Lung microvascular endothelial cell (primary cell): ENCODE data around the gene ESR1. TPM values are rescaled to one million over a fixed set of nuclear protein-coding genes. Genes with fewer than 3 reads are reported as not detected.

Source experiments
- DNase-seq, 2 donors: peaks; one replicate each; pipeline versions ENCODE4 v3.0.0 to v3.0.0-alpha.2; 2010; ENCODE audit warnings: low read depth in 2 of 2
- total RNA-seq: library from RNA; depleted of rRNA; stranded (reverse); fragments of >200 nt; gene quantifications from 2 replicates; pipeline ENCODE4 v1.2.1, GENCODE V29; 2014

The ESR1 gene
- total RNA-seq, 1 donor from 2014 or later: under 0.01 TPM

DNA sequence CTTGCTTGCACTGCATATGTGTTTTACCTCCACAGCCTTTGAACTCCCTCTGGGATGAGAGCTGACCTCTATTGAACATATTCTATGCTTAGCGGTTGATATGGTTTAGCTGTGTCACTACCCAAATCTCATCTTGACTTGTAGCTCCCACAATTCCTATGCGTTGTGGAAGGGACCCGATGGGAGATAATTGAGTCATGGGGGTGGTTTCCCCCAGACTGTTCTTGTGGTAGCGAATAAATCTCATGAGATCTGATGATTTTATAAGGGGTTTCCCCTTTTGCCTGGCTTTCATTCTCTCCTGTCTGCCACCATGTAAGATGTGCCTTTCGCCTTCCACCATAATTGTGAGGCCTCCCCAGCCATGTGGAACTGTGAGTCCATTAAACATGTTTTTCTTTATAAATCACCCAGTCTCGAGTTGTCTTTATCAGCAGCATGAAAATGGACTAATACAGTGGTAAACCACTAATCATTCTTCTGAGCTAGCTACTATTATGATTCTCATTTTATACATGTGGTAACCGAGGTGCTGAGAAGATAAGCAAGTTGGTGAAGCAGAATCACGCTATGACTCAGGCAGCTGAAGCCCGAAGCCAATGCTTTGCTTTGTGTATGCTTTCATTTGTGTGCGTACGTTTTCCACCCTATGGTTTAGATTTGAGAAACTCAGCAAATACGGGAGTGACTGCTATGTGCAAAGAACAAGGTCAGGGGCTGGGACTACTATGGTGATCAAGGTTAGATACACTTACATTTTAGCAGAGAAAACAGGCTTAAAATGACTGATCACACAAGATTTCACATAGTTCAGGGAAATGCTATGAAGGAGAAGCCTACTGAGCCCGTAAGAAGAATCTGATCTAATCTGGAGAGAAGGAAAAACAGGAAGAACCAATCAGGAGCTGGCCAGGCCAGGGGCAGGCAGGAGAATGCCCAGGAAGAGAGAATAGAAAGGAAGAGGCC is 363.5 kb downstream of the ESR1 start:
- DNase-seq: no peak

DNA sequence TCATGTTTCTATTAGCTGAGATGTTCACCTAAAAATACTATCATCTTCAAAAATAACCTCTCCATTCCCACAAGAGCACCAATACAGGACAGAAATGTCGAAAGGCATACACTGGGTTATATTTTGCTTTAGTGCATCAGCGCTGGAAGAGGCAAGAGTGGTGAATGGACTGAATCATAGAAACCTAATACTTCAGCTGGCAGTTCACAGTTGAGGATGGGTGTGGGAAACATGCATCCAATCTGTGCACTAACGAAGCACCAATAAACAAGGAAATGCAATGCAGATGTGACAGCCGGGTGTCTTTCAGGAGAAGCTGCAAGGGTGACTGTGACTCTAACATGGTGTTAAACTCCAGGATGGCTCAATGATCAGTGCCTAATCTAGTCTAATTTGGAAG is 365.8 kb downstream of the ESR1 start:
- no peak for DNase-seq

DNA sequence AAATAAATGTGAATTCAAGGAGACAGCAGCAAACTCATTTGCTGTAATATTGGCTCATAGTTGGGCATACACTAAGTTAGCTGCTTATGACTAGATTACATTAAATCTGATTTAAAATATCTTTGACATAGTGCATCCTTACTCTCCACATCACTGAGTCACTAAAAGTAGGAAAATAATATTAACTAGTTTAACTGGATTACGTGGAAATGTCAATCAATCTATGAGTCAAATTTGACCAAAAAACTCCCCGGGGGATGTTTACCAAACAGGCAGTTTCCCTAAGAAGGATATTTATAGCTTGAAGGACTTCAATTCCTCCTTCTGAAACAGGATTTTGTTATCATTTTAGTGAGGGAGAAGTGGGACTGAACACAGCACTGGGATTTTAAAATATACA is 366.5 kb downstream of the ESR1 start:
- DNase-seq: peak in 1 of 2 donors; percentile 11

DNA sequence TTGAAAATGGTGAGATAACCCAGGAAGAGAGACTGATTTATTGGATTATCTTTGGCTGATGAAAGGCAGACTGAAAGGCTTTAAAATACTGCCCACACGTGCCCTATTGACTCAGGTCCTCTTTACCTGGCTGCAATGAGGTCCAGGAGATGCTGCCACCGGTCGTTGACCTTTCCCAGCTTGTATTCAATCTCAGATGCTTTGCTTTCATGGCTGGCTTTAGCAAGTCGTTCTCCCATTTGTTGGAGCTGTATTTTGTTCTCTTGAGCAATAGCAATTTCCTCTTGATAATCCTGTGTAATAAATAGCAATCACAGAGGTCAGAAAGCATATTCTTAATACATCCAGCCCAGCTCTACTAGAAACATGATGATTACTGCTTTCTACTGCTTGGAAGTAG is 368.8 kb downstream of the ESR1 start:
- no peak for DNase-seq
